MM.1S (cell line): ENCODE measurements around the gene OTOP3.
A peak's percentile ranks its signal among the peaks of the same experiment; 100 is the strongest.

Source experiments
- DNase-seq: peaks from one replicate; pipeline ENCODE4 v3.0.0-alpha.2; 2015
- H2AFZ ChIP-seq: fragments of 300-600 bp; sonication (generic); 2 replicates; pipeline ENCODE4 v1.6.0; 2016; ENCODE audit warnings: antibody characterized with exemption, low read length
- H3F3A ChIP-seq: fragments of 300-600 bp; sonication (generic); 2 replicates; pipeline ENCODE4 v1.6.1; 2016; ENCODE audit warnings: mild to moderate bottlenecking, antibody characterized with exemption, low read length, moderate library complexity, mixed read lengths; ENCODE audit not compliant: insufficient read depth
- H3K27ac ChIP-seq: fragments of 300-600 bp; sonication (generic); 2 replicates; pipeline ENCODE4 v1.5.1; 2016; ENCODE audit warnings: mild to moderate bottlenecking, low read length
- H3K27me3 ChIP-seq: fragments of 300-600 bp; sonication (generic); replicated peaks from 2 replicates; pipeline ENCODE4 v1.6.0; 2016; ENCODE audit warnings: low read length; ENCODE audit not compliant: insufficient read depth
- H3K36me3 ChIP-seq: fragments of 300-600 bp; sonication (generic); replicated peaks from 2 replicates; pipeline ENCODE4 v1.6.1; 2016; ENCODE audit warnings: mild to moderate bottlenecking, low read length, mixed read lengths; ENCODE audit not compliant: insufficient read depth
- H3K4me1 ChIP-seq: fragments of 300-600 bp; sonication (generic); 2 replicates; pipeline ENCODE4 v1.6.1; 2016; ENCODE audit warnings: low read length, mixed read lengths
- H3K4me2 ChIP-seq: fragments of 300-600 bp; sonication (generic); 2 replicates; pipeline ENCODE4 v1.6.0; 2016; ENCODE audit warnings: low read depth, low read length
- H3K4me3 ChIP-seq: fragments of 300-600 bp; sonication (generic); 2 replicates; pipeline ENCODE4 v1.5.1; 2016; ENCODE audit warnings: low read length, mixed read lengths
- H3K79me2 ChIP-seq: fragments of 300-600 bp; sonication (generic); 2 replicates; pipeline ENCODE4 v1.6.1; 2016; ENCODE audit warnings: mixed run types, low read length, mixed read lengths
- H3K9ac ChIP-seq: fragments of 300-600 bp; sonication (generic); 2 replicates; pipeline ENCODE4 v1.6.1; 2016; ENCODE audit warnings: low read length, mixed read lengths
- H3K9me2 ChIP-seq: fragments of 300-600 bp; sonication (generic); replicated peaks from 2 replicates; pipeline ENCODE4 v1.6.1; 2016; ENCODE audit warnings: mild to moderate bottlenecking, low read length, mixed read lengths; ENCODE audit not compliant: insufficient read depth
- H3K9me3 ChIP-seq: fragments of 300-600 bp; sonication (generic); replicated peaks from 2 replicates; pipeline ENCODE4 v1.6.1; 2016; ENCODE audit warnings: mild to moderate bottlenecking, low read length, mixed read lengths; ENCODE audit not compliant: insufficient read depth
- H4K20me1 ChIP-seq: fragments of 300-600 bp; sonication (generic); 2 replicates; pipeline ENCODE4 v1.6.1; 2016; ENCODE audit warnings: mild to moderate bottlenecking, low read length, moderate library complexity, mixed read lengths; ENCODE audit not compliant: insufficient read depth
- CTCF ChIP-seq: fragments of 300-600 bp; sonication (generic); IDR thresholded peaks from 2 replicates; pipeline ENCODE4 v1.5.1; 2016; ENCODE audit warnings: antibody characterized with exemption, low read length, mixed read lengths
- EZH2 ChIP-seq: fragments of 300-600 bp; sonication (generic); optimal IDR thresholded peaks from 2 replicates; pipeline ENCODE3; 2017; ENCODE audit warnings: low read depth, mild to moderate bottlenecking, antibody characterized with exemption, low read length, mixed read lengths
- EZH2phosphoT487 ChIP-seq: fragments of 300-600 bp; sonication (generic); IDR thresholded peaks from 2 replicates; pipeline ENCODE4 v1.6.1; 2018; ENCODE audit warnings: antibody characterized with exemption, low read length

The OTOP3 gene

DNA sequence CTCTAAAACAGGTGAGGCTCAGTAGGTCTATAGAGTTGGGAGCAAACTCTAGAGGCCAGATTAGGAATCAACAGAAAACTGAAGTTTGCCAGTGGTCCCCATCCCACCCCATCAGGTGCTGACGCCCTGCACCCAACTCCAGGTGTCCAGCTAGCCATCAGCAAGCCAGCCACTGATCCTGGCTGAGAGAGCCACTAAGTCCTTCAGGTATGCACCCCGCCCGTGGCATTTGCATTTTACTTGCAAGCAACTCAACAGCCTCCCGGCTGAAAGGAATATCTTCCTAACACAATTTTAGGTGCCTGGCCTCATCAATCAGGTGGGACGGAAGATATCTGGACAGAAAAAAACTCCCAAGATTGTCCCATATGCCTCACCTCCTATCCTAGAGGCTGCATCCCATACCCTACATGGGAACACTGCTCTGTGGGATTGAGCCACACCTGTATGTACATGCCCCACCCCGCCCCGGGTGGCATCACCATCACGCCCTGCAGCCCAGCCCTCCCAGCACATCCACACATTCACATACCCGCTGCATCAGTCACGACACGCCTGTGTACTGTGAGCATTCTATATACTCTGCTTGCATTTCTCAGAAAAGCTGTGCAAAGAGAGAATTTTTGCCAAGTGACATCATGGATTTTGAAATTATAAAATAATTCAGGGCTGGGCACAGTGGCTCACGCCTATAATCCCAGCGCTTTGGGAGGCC, 8.3 kb downstream of the OTOP3 start:
- Histone ChIP-seq H3K27me3 (peaks cover 80% of the 10 kb centered on the region), H3K9ac (no peak overlapping the region), H3K79me2 (no peaks in the 10 kb centered on the region), H3K9me2 (no peaks in the 10 kb centered on the region), H3K4me1 (peaks cover 7% of the 10 kb centered on the region; the same call in 1 of the 2 replicates), H3K4me2 (no peak overlapping the region), H3F3A (no peaks in the 10 kb centered on the region), H3K36me3 (no peaks in the 10 kb centered on the region), H3K9me3 (no peaks in the 10 kb centered on the region), H4K20me1 (no peaks in the 10 kb centered on the region), H2AFZ (no peak overlapping the region), H3K27ac (no peak overlapping the region), H3K4me3 (no peak overlapping the region)
- no peak for DNase-seq
- no peak for TF ChIP-seq EZH2phosphoT487
- TF ChIP-seq EZH2, result no peak
- no peak for TF ChIP-seq CTCF

DNA sequence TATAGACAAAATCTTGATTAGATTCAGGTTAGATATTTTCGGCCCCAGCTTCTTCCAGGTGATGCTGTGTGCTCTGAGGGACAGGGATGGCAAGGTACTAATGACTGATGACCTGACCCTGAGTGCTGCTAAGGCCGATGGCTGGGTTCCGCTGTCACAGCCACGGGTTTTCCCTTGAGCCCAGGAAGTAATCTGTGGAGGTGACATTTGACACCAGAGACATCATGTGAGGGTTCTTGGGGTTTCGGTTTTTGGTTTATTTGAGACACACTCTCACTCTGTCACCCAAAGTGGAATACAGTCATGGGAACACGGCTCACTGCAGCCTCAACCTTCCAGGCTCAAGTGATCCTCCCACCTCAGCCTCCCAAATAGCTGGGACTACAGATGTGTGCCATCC, 9.8 kb downstream of the OTOP3 start:
- Histone ChIP-seq H3K27me3 (peaks cover 86% of the 10 kb centered on the region), H3K27ac (no peak overlapping the region), H3K36me3 (no peaks in the 10 kb centered on the region), H3K4me1 (peaks cover 7% of the 10 kb centered on the region; the same call in 1 of the 2 replicates), H3K79me2 (no peaks in the 10 kb centered on the region), H3F3A (no peaks in the 10 kb centered on the region), H2AFZ (no peak overlapping the region), H3K9ac (no peak overlapping the region), H3K4me3 (no peak overlapping the region), H3K4me2 (no peak overlapping the region), H3K9me2 (no peaks in the 10 kb centered on the region), H3K9me3 (no peaks in the 10 kb centered on the region), H4K20me1 (no peaks in the 10 kb centered on the region)
- no peak for TF ChIP-seq CTCF
- no peak for TF ChIP-seq EZH2
- TF ChIP-seq EZH2phosphoT487, result no peak
- peak; percentile 36 for DNase-seq

DNA sequence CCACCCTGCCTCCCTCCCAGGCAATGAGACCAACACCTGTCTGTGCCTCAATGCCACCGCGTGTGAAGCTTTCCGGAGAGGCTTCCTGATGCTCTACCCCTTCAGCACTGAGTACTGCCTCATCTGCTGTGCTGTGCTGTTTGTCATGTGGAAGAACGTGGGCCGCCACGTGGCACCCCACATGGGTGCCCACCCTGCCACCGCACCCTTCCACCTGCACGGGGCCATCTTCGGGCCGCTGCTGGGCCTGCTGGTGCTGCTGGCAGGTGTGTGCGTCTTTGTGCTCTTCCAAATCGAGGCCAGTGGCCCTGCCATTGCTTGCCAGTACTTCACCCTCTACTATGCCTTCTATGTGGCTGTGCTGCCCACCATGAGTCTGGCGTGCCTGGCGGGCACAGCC, 10.9 kb downstream of the OTOP3 start:
- Histone ChIP-seq H3K9ac (no peak overlapping the region), H3K4me1 (peaks cover 7% of the 10 kb centered on the region; the same call in 1 of the 2 replicates), H3K79me2 (no peaks in the 10 kb centered on the region), H3K36me3 (no peaks in the 10 kb centered on the region), H4K20me1 (no peaks in the 10 kb centered on the region), H3K4me3 (no peak overlapping the region), H2AFZ (no peak overlapping the region), H3K27ac (no peak overlapping the region), H3K9me3 (no peaks in the 10 kb centered on the region), H3K9me2 (no peaks in the 10 kb centered on the region), H3F3A (no peaks in the 10 kb centered on the region), H3K27me3 (peaks cover 86% of the 10 kb centered on the region), H3K4me2 (no peak overlapping the region)
- no peak for DNase-seq
- no peak for TF ChIP-seq EZH2phosphoT487
- TF ChIP-seq CTCF, result no peak
- TF ChIP-seq EZH2, result no peak
